ENCODE results near the gene FANK1.

Gene FANK1

GRCh38 chr10:125880719-125881118 lies 15.6 kb upstream of the FANK1 start:
- TF ChIP-seq REST (IDR thresholded peaks at IDR 0.05; ENCODE audit: low read depth) (no peak), CEBPB (IDR thresholded peaks at IDR 0.05) (no peak), TAF1 (IDR thresholded peaks at IDR 0.05; ENCODE audit: low read depth) (no peak), TCF12 (IDR thresholded peaks at IDR 0.05; ENCODE audit: low read depth) (no peak), TEAD4 (IDR thresholded peaks at IDR 0.05) (no peak), RAD21 (IDR thresholded peaks at IDR 0.05; ENCODE audit: low read depth) (no peak), EGR1 (IDR thresholded peaks at IDR 0.05) (no peak), MAX (IDR thresholded peaks at IDR 0.05) (no peak), EP300 (IDR thresholded peaks at IDR 0.05; ENCODE audit: borderline replicate concordance) (no peak), FOXM1 (IDR thresholded peaks at IDR 0.05; ENCODE audit: borderline replicate concordance, low read depth) (no peak), ZBTB7A (IDR thresholded peaks at IDR 0.05; ENCODE audit: low read depth) (no peak), USF1 (IDR thresholded peaks at IDR 0.05) (no peak)

- no peak for TF ChIP-seq TAF1 (IDR thresholded peaks at IDR 0.05; ENCODE audit: low read depth)
- no peak for TF ChIP-seq EP300 (IDR thresholded peaks at IDR 0.05; ENCODE audit: borderline replicate concordance)
- TF ChIP-seq REST (IDR thresholded peaks at IDR 0.05; ENCODE audit: low read depth), result no peak
- no peak for TF ChIP-seq FOXM1 (IDR thresholded peaks at IDR 0.05; ENCODE audit: borderline replicate concordance, low read depth)
- TF ChIP-seq ZBTB7A (IDR thresholded peaks at IDR 0.05; ENCODE audit: low read depth), result no peak
- no peak for TF ChIP-seq USF1 (IDR thresholded peaks at IDR 0.05)
- no peak for TF ChIP-seq EGR1 (IDR thresholded peaks at IDR 0.05)
- TF ChIP-seq TCF12 (IDR thresholded peaks at IDR 0.05; ENCODE audit: low read depth), result no peak
- no peak for TF ChIP-seq RAD21 (IDR thresholded peaks at IDR 0.05; ENCODE audit: low read depth)
- no peak for TF ChIP-seq CREB1 (IDR thresholded peaks at IDR 0.05; ENCODE audit: low read depth)
These were observed 15.2 kb upstream of the FANK1 start, which contains the start of gene DHX32 for GRCh38 chr10:125881192-125881591. Gene DHX32, minus strand, starts transcription at chr10:125881292. Its CDS starts 468 bp downstream, at chr10:125880824.

GRCh38 chr10:125882596-125882995 lies 13.8 kb upstream of the FANK1 start:
- TF ChIP-seq NFIC (IDR thresholded peaks at IDR 0.05) (no peak), USF1 (IDR thresholded peaks at IDR 0.05) (no peak), EP300 (IDR thresholded peaks at IDR 0.05; ENCODE audit: borderline replicate concordance) (no peak), RAD21 (IDR thresholded peaks at IDR 0.05; ENCODE audit: low read depth) (no peak), EGR1 (IDR thresholded peaks at IDR 0.05) (no peak), TCF12 (IDR thresholded peaks at IDR 0.05; ENCODE audit: low read depth) (no peak), CREB1 (IDR thresholded peaks at IDR 0.05; ENCODE audit: low read depth) (no peak), TEAD4 (IDR thresholded peaks at IDR 0.05) (no peak), REST (IDR thresholded peaks at IDR 0.05; ENCODE audit: low read depth) (no peak), FOXM1 (IDR thresholded peaks at IDR 0.05; ENCODE audit: borderline replicate concordance, low read depth) (no peak), MAX (IDR thresholded peaks at IDR 0.05) (no peak), TAF1 (IDR thresholded peaks at IDR 0.05; ENCODE audit: low read depth) (no peak)

GRCh38 chr10:125883211-125883610 lies 13.2 kb upstream of the FANK1 start:
- TF ChIP-seq MAX (IDR thresholded peaks at IDR 0.05), result no peak
- no peak for TF ChIP-seq REST (IDR thresholded peaks at IDR 0.05; ENCODE audit: low read depth)
- TF ChIP-seq EGR1 (IDR thresholded peaks at IDR 0.05), result no peak
- TF ChIP-seq CEBPB (IDR thresholded peaks at IDR 0.05), result no peak
- TF ChIP-seq RAD21 (IDR thresholded peaks at IDR 0.05; ENCODE audit: low read depth), result no peak
- TF ChIP-seq EP300 (IDR thresholded peaks at IDR 0.05; ENCODE audit: borderline replicate concordance), result no peak
- no peak for TF ChIP-seq FOXM1 (IDR thresholded peaks at IDR 0.05; ENCODE audit: borderline replicate concordance, low read depth)
- no peak for TF ChIP-seq USF1 (IDR thresholded peaks at IDR 0.05)
- no peak for TF ChIP-seq TEAD4 (IDR thresholded peaks at IDR 0.05)
- TF ChIP-seq NFIC (IDR thresholded peaks at IDR 0.05), result no peak
- no peak for TF ChIP-seq TAF1 (IDR thresholded peaks at IDR 0.05; ENCODE audit: low read depth)
- TF ChIP-seq YY1 (IDR thresholded peaks at IDR 0.05; ENCODE audit: low read depth), result no peak
- TF ChIP-seq TCF12 (IDR thresholded peaks at IDR 0.05; ENCODE audit: low read depth), result no peak
- no peak for TF ChIP-seq CREB1 (IDR thresholded peaks at IDR 0.05; ENCODE audit: low read depth)
- no peak for TF ChIP-seq ZBTB7A (IDR thresholded peaks at IDR 0.05; ENCODE audit: low read depth)

All from Ishikawa (cell line).